ENCODE measurements around the gene KIF16B. TPM values are rescaled to one million over a fixed set of nuclear protein-coding genes. Genes with fewer than 3 reads are reported as not detected.

KIF16B gene
- total and polyA plus RNA-seq, 2 of the 8 experiments (the other 6 are each of a cell fraction or from before 2014, with no cell fraction given): 3.0 to 9.2 TPM

DNA sequence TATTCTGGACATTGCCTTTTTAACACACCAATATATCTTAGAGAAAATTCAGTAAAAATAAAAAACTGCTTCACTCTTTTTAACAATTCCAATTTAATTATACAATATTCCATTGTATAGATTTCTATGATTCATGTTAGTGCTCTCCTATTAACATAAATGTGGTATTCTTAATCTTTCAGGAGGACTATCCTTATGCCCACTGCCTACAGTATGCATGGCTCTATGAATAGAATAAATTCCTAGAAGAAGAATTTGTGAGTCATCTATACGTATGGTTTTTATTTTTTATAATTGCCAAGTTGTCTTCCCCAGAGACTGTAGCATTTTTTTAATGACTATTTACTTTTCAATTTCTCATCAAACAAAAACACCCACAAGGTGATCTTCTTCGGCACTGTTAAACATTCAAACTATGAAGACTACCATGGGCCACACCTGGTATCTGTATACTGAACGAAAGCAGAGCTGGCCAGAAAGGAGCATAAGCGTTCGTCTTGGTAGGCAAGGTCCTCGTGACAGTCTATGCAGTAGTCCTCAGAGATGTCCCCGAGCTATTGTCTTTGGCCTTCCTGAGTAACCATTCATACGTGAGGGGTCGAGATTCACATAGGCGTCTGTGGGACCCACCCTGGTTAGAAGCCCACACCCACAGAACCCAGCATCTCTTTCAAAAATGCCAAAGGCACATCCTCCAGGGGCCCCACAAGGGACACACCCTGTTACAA is 74.6 kb downstream of the KIF16B start (continued):
- TF ChIP-seq, protein P1, sequence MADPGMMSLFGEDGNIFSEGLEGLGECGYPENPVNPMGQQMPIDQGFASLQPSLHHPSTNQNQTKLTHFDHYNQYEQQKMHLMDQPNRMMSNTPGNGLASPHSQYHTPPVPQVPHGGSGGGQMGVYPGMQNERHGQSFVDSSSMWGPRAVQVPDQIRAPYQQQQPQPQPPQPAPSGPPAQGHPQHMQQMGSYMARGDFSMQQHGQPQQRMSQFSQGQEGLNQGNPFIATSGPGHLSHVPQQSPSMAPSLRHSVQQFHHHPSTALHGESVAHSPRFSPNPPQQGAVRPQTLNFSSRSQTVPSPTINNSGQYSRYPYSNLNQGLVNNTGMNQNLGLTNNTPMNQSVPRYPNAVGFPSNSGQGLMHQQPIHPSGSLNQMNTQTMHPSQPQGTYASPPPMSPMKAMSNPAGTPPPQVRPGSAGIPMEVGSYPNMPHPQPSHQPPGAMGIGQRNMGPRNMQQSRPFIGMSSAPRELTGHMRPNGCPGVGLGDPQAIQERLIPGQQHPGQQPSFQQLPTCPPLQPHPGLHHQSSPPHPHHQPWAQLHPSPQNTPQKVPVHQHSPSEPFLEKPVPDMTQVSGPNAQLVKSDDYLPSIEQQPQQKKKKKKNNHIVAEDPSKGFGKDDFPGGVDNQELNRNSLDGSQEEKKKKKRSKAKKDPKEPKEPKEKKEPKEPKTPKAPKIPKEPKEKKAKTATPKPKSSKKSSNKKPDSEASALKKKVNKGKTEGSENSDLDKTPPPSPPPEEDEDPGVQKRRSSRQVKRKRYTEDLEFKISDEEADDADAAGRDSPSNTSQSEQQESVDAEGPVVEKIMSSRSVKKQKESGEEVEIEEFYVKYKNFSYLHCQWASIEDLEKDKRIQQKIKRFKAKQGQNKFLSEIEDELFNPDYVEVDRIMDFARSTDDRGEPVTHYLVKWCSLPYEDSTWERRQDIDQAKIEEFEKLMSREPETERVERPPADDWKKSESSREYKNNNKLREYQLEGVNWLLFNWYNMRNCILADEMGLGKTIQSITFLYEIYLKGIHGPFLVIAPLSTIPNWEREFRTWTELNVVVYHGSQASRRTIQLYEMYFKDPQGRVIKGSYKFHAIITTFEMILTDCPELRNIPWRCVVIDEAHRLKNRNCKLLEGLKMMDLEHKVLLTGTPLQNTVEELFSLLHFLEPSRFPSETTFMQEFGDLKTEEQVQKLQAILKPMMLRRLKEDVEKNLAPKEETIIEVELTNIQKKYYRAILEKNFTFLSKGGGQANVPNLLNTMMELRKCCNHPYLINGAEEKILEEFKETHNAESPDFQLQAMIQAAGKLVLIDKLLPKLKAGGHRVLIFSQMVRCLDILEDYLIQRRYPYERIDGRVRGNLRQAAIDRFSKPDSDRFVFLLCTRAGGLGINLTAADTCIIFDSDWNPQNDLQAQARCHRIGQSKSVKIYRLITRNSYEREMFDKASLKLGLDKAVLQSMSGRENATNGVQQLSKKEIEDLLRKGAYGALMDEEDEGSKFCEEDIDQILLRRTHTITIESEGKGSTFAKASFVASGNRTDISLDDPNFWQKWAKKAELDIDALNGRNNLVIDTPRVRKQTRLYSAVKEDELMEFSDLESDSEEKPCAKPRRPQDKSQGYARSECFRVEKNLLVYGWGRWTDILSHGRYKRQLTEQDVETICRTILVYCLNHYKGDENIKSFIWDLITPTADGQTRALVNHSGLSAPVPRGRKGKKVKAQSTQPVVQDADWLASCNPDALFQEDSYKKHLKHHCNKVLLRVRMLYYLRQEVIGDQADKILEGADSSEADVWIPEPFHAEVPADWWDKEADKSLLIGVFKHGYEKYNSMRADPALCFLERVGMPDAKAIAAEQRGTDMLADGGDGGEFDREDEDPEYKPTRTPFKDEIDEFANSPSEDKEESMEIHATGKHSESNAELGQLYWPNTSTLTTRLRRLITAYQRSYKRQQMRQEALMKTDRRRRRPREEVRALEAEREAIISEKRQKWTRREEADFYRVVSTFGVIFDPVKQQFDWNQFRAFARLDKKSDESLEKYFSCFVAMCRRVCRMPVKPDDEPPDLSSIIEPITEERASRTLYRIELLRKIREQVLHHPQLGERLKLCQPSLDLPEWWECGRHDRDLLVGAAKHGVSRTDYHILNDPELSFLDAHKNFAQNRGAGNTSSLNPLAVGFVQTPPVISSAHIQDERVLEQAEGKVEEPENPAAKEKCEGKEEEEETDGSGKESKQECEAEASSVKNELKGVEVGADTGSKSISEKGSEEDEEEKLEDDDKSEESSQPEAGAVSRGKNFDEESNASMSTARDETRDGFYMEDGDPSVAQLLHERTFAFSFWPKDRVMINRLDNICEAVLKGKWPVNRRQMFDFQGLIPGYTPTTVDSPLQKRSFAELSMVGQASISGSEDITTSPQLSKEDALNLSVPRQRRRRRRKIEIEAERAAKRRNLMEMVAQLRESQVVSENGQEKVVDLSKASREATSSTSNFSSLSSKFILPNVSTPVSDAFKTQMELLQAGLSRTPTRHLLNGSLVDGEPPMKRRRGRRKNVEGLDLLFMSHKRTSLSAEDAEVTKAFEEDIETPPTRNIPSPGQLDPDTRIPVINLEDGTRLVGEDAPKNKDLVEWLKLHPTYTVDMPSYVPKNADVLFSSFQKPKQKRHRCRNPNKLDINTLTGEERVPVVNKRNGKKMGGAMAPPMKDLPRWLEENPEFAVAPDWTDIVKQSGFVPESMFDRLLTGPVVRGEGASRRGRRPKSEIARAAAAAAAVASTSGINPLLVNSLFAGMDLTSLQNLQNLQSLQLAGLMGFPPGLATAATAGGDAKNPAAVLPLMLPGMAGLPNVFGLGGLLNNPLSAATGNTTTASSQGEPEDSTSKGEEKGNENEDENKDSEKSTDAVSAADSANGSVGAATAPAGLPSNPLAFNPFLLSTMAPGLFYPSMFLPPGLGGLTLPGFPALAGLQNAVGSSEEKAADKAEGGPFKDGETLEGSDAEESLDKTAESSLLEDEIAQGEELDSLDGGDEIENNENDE (IDR thresholded peaks at IDR 0.05; ENCODE audit: insufficient replicate concordance, low read length): peak; percentile 95
- TF ChIP-seq, protein P2, sequence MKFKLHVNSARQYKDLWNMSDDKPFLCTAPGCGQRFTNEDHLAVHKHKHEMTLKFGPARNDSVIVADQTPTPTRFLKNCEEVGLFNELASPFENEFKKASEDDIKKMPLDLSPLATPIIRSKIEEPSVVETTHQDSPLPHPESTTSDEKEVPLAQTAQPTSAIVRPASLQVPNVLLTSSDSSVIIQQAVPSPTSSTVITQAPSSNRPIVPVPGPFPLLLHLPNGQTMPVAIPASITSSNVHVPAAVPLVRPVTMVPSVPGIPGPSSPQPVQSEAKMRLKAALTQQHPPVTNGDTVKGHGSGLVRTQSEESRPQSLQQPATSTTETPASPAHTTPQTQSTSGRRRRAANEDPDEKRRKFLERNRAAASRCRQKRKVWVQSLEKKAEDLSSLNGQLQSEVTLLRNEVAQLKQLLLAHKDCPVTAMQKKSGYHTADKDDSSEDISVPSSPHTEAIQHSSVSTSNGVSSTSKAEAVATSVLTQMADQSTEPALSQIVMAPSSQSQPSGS (IDR thresholded peaks at IDR 0.05; ENCODE audit: low read length): no peak
- TF ChIP-seq JUN (IDR thresholded peaks at IDR 0.05; ENCODE audit: low read depth, low read length): no peak

Measured in H1 (cell line).